GM12878 (cell line): ENCODE data around the gene N4BP3. TPM values are rescaled to one million over a fixed set of nuclear protein-coding genes. Genes with fewer than 3 reads are reported as not detected.

Experiments used
- ATAC-seq: fragments of 200-7000 bp; cut with Tn5 transposase; 3 replicates; pipeline ENCODE4 v1.9.1; 2020; ENCODE audit warnings: mild to moderate bottlenecking, moderate library complexity
- BruUV-seq: library from RNA; stranded (reverse); fragments of 400-500 nt; replicated peaks from 2 replicates; lab custom pipeline; 2021; lab: Mats Ljungman, UMichigan
- CTCF ChIA-PET: fragments of 300-600 bp; sonication (Branson Sonifier 250); formaldehyde crosslinking; extraction: SDS; loops from one replicate; lab custom pipeline; 2021; ENCODE audit warnings: inconsistent platforms; lab: Yijun Ruan, JAX
- POLR2A ChIA-PET: fragments of 350-600 bp; formaldehyde crosslinking; extraction: SDS; loops from one replicate; lab custom pipeline; 2021; ENCODE audit warnings: inconsistent platforms; lab: Charles Lee
- RAD21 ChIA-PET: fragments of 300-600 bp; sonication (Branson Sonifier 250); formaldehyde crosslinking; loops from one replicate; lab custom pipeline; 2023; ENCODE audit warnings: antibody characterized with exemption; ENCODE audit not compliant: unreplicated experiment; lab: Charles Lee
- SMC1A ChIA-PET: fragments of 300-600 bp; sonication (Branson Sonifier 250); formaldehyde crosslinking; loops from one replicate; lab custom pipeline; 2023; ENCODE audit not compliant: unreplicated experiment, uncharacterized antibody; lab: Charles Lee
- DNase-seq: peaks from one replicate; pipeline ENCODE4 v3.0.0-alpha.2; 2011; ENCODE audit warnings: low read depth, low spot score
- FAIRE-seq: peaks from 3 replicates; lab custom pipeline; 2011; peaks lifted over from hg19 to GRCh38; lab: Jason Lieb, UNC
- H2AFZ ChIP-seq: 2 replicates; pipeline ENCODE4 v1.6.0; 2011; ENCODE audit warnings: low read depth, low read length, control low read depth; ENCODE audit not compliant: control insufficient read depth
- H3K27ac ChIP-seq: 2 replicates; pipeline ENCODE4 v1.5.1; 2011; ENCODE audit warnings: control low read depth; ENCODE audit not compliant: control insufficient read depth, insufficient read depth
- H3K27me3 ChIP-seq, 2 experiments: replicated peaks in 1 of 2; 2 replicates each; pipeline versions ENCODE4 v1.6.0 to v1.6.1; 2011; ENCODE audit warnings: low read length in 1 of 2; ENCODE audit not compliant: control insufficient read depth in 2 of 2, insufficient read depth in 2 of 2
- H3K36me3 ChIP-seq, 2 experiments: 2 replicates each; pipeline ENCODE4 v1.5.1; 2011; ENCODE audit warnings: low read length in 1 of 2; ENCODE audit not compliant: control insufficient read depth in 2 of 2, insufficient read depth in 2 of 2
- H3K4me1 ChIP-seq: 2 replicates; pipeline ENCODE4 v1.6.1; 2011; ENCODE audit warnings: mild to moderate bottlenecking, low read length, moderate library complexity, mixed read lengths; ENCODE audit not compliant: control insufficient read depth, insufficient read depth
- H3K4me2 ChIP-seq: 2 replicates; pipeline ENCODE4 v1.6.0; 2011; ENCODE audit warnings: control low read depth; ENCODE audit not compliant: control insufficient read depth, insufficient read depth
- H3K4me3 ChIP-seq: fragments of 200-600 bp; sonication (generic); 2 replicates; pipeline ENCODE4 v1.5.1; 2016
- H3K79me2 ChIP-seq: 2 replicates; pipeline ENCODE4 v1.6.0; 2011; ENCODE audit warnings: low read length; ENCODE audit not compliant: control insufficient read depth, insufficient read depth
- H3K9ac ChIP-seq: 2 replicates; pipeline ENCODE4 v1.8.0; 2011; ENCODE audit warnings: low read length, control low read depth, mixed read lengths; ENCODE audit not compliant: control insufficient read depth, insufficient read depth
- H3K9me3 ChIP-seq: replicated peaks from 3 replicates; pipeline ENCODE4 v1.5.1; 2011; ENCODE audit warnings: mild to moderate bottlenecking, low read length; ENCODE audit not compliant: control insufficient read depth, insufficient read depth
- H4K20me1 ChIP-seq: 2 replicates; pipeline ENCODE4 v1.6.0; 2011; ENCODE audit not compliant: control insufficient read depth, insufficient read depth
- ATF2 ChIP-seq: IDR thresholded peaks from 2 replicates; pipeline ENCODE4 v1.6.1; 2012; ENCODE audit warnings: low read length, inconsistent platforms
- CREM ChIP-seq: IDR thresholded peaks from 2 replicates; pipeline ENCODE4 v1.6.1; 2014; ENCODE audit warnings: antibody characterized with exemption, low read depth
- ETV6 ChIP-seq, 2 experiments: fragments of 450-650 bp in 1 of 2; IDR thresholded peaks in 1 of 2; conservative IDR thresholded peaks in 1 of 2; 2 replicates each; pipeline ENCODE4 v1.6.1; 2014; ENCODE audit warnings: antibody characterized with exemption in 1 of 2, borderline replicate concordance in 1 of 2, low read depth in 1 of 2, mild to moderate bottlenecking in 1 of 2, moderate library complexity in 1 of 2
- HDAC2 ChIP-seq: fragments of 200-600 bp; sonication (generic); IDR thresholded peaks from 2 replicates; pipeline ENCODE4 v1.6.1; 2017
- IKZF2 ChIP-seq, 2 experiments: fragments of 450-650 bp; IDR thresholded peaks; 2 replicates each; pipeline ENCODE4 v1.6.1; 2017; ENCODE audit warnings: mild to moderate bottlenecking in 2 of 2, moderate library complexity in 2 of 2
- IRF4 ChIP-seq: IDR thresholded peaks from 2 replicates; pipeline ENCODE4 v1.6.1; 2011; ENCODE audit warnings: low read depth, low read length
- MAX ChIP-seq: IDR thresholded peaks from 2 replicates; pipeline ENCODE4 v1.6.1; 2012; ENCODE audit warnings: low read depth, low read length, improper control_type of control experiment
- NFYA ChIP-seq: IDR thresholded peaks from 2 replicates; pipeline ENCODE4 v1.6.1; 2011; ENCODE audit warnings: low read depth, mild to moderate bottlenecking, low read length, improper control_type of control experiment, borderline replicate concordance
- PAX5 ChIP-seq: IDR thresholded peaks from 2 replicates; pipeline ENCODE4 v1.6.1; 2011; ENCODE audit warnings: low read depth, low read length, borderline replicate concordance
- WGBS: methylation state at CpG from one replicate; pipeline ENCODE4 v1.1.6; 2016; ENCODE audit warnings: low lambda C conversion rate; ENCODE audit not compliant: insufficient replicate concordance, insufficient coverage; ENCODE audit errors: missing lambda C conversion rate; 5-methylcytosine and 5-hydroxymethylcytosine counted together
- in situ Hi-C: fragments of 300-500 bp; cut with MboI; formaldehyde crosslinking; loops from 9 replicates; pipeline ENCODE4 v1.14.3; 2018; ENCODE audit warnings: mixed read lengths
- intact Hi-C: fragments of 100-400 bp; cut with micrococcal nuclease; formaldehyde crosslinking; loops from one replicate; pipeline ENCODE4 v1.14.2; 2022; ENCODE audit not compliant: unreplicated experiment
- polyA plus RNA-seq, 11 experiments: library from polyadenylated mRNA; depleted of rRNA in 4 of 11; unstranded in 6 of 11; stranded (reverse) in 5 of 11; fragments of >200 nt; fragmentation: Nextera tagmentation in 4 of 11; fragmentation: Illumina TruSeq in 1 of 11; extraction: Ambion mirVana in 4 of 11; extraction: Trizol in 1 of 11; gene quantifications; 1 replicate in 1 of 11; 2 replicates in 10 of 11; pipeline versions ENCODE4 v1.2.1 to v1.2.3, GENCODE V29; 2011 to 2016; ENCODE audit warnings: inconsistent platforms in 2 of 11, missing spikeins in 2 of 11, low read depth in 1 of 11
- total RNA-seq, 4 experiments: library from RNA; depleted of rRNA in 3 of 4; stranded (reverse); fragments of >200 nt in 3 of 4; fragmentation: Illumina TruSeq in 1 of 4; extraction: Trizol in 1 of 4; gene quantifications; 2 replicates each; pipeline versions ENCODE4 v1.2.1 to v1.2.3, GENCODE V29; 2013 to 2021

Gene N4BP3
- total and polyA plus RNA-seq, 10 of the 15 experiments (the other 5 are each of a cell fraction or from before 2014, with no cell fraction given) = 0.06 to 13.0 (median 4.3) TPM

- ChIA-PET POLR2A (no interaction called here), CTCF (interaction anchor here (3.0 kb wide), 1 partner anchor 13 kb away, joined by 21 read pairs; no protein-coding TSS in a partner anchor), SMC1A (interaction anchor here (2.6 kb wide), 1 partner anchor 30 kb away, joined by 9 read pairs; no protein-coding TSS in a partner anchor)
- no peak overlapping the region for H3K27ac ChIP-seq
- H2AFZ ChIP-seq = no peak overlapping the region
- no peaks in the 10 kb centered on the region for H4K20me1 ChIP-seq
- no TSS peak for BruUV-seq
- no peak for ATAC-seq
- H3K27me3 ChIP-seq = no peaks in the 10 kb centered on the region
- no peaks in the 10 kb centered on the region for H3K36me3 ChIP-seq
- in situ Hi-C loops = no loop called here
- TF ChIP-seq ETV6 (conservative IDR thresholded peaks at IDR 0.05 in 1 of 2, IDR thresholded peaks at IDR 0.05 in 1 of 2; ENCODE audit: borderline replicate concordance in 1 of 2, low read depth in 1 of 2) = no peak
- no peak for TF ChIP-seq HDAC2
- no peak for TF ChIP-seq CREM
- TF ChIP-seq ATF2 = no peak
- TF ChIP-seq IKZF2 (IDR thresholded peaks at IDR 0.05) = no peak
- TF ChIP-seq PAX5 = no peak
- no peak for TF ChIP-seq IRF4
- TF ChIP-seq NFYA = no peak
- TF ChIP-seq MAX = no peak
- TF ChIP-seq, all 136 proteins: peak for 0
- no peak for FAIRE-seq
- no peak for DNase-seq
- intact Hi-C loops = no loop called here
- Histone ChIP-seq H3K9me3 (no peaks in the 10 kb centered on the region), H3K79me2 (no peaks in the 10 kb centered on the region), H3K4me1 (peaks cover 11% of the 10 kb centered on the region), H3K9ac (no peak overlapping the region), H3K4me2 (no peak overlapping the region), H3K4me3 (no peak overlapping the region)
- RAD21 ChIA-PET = no interaction called here
- WGBS = 74% methylated on average over 5 of the region's 5 CpGs
Observed at GRCh38 chr5:178107756-178108310, 5.5 kb upstream of the N4BP3 start.
